Measurements from ENCODE around the gene KIF18B. TPM values are rescaled to one million over a fixed set of nuclear protein-coding genes. Genes with fewer than 3 reads are reported as not detected.
A peak's percentile ranks its signal among the peaks of the same experiment; 100 is the strongest.

KIF18B gene
- total RNA-seq, 2 experiments from 2014 or later = 107 to 109 TPM

GRCh38 chr17:44978807-44979206 lies 31.2 kb upstream of the KIF18B start:
- ChIA-PET POLR2A (no interaction called here), CTCF (interaction anchor here (1.1 to 2.6 kb wide), 4 partner anchors 15 to 200 kb away, joined by 3 to 9 read pairs (median 4); partner anchors contain the start of gene ACBD4)
- H3K9me3 Mint-ChIP-seq = no peaks in the 10 kb centered on the region
- H3K4me1 Mint-ChIP-seq = no peaks in the 10 kb centered on the region
- no peak overlapping the region for H3K27ac Mint-ChIP-seq
- H3K4me3 Mint-ChIP-seq = no peak overlapping the region
- no peaks in the 10 kb centered on the region for H3K36me3 Mint-ChIP-seq (ENCODE audit: low read depth)
- no peak for DNase-seq
- peaks cover 25% of the 10 kb centered on the region for H3K27me3 Mint-ChIP-seq

GRCh38 chr17:44977814-44978550 lies 30.4 kb upstream of the KIF18B start:
- Mint-ChIP-seq H3K9me3 (no peaks in the 10 kb centered on the region), H3K4me1 (no peaks in the 10 kb centered on the region), H3K27me3 (peaks cover 27% of the 10 kb centered on the region), H3K27ac (no peak overlapping the region), H3K4me3 (no peak overlapping the region), H3K36me3 (ENCODE audit: low read depth) (no peaks in the 10 kb centered on the region)
- ChIA-PET CTCF (interaction anchor here (1.2 to 1.7 kb wide), 3 partner anchors 16 to 44 kb away, joined by 3 to 4 read pairs (median 3); no protein-coding TSS in a partner anchor), POLR2A (no interaction called here)
- DNase-seq = no peak

- H3K4me3 Mint-ChIP-seq = no peak overlapping the region
- peaks cover 3% of the 10 kb centered on the region for H3K4me1 Mint-ChIP-seq
- H3K36me3 Mint-ChIP-seq (ENCODE audit: low read depth) = no peaks in the 10 kb centered on the region
- ChIA-PET CTCF (interaction anchor here (0.6 to 1.6 kb wide), 2 partner anchors 27 to 125 kb away, joined by 3 to 4 read pairs; no protein-coding TSS in a partner anchor), POLR2A (no interaction called here)
- H3K27me3 Mint-ChIP-seq = peaks cover 33% of the 10 kb centered on the region
- no peak overlapping the region for H3K27ac Mint-ChIP-seq
- DNase-seq = no peak
- H3K9me3 Mint-ChIP-seq = no peaks in the 10 kb centered on the region
Observed at GRCh38 chr17:44977065-44977464, 29.5 kb upstream of the KIF18B start.

- Mint-ChIP-seq H3K27me3 (peaks cover 39% of the 10 kb centered on the region), H3K27ac (no peak overlapping the region), H3K36me3 (ENCODE audit: low read depth) (no peaks in the 10 kb centered on the region), H3K4me3 (no peak overlapping the region), H3K9me3 (no peaks in the 10 kb centered on the region), H3K4me1 (peaks cover 7% of the 10 kb centered on the region)
- ChIA-PET CTCF (no interaction called here), POLR2A (no interaction called here)
- DNase-seq = no peak
Observed at GRCh38 chr17:44976206-44976605, 28.6 kb upstream of the KIF18B start.

GRCh38 chr17:44972953-44973352 lies 25.4 kb upstream of the KIF18B start:
- POLR2A ChIA-PET = no interaction called here
- Mint-ChIP-seq H3K9me3 (no peaks in the 10 kb centered on the region), H3K4me3 (no peak overlapping the region), H3K4me1 (peaks cover 26% of the 10 kb centered on the region), H3K27ac (no peak overlapping the region), H3K36me3 (ENCODE audit: low read depth) (no peaks in the 10 kb centered on the region), H3K27me3 (peaks cover 57% of the 10 kb centered on the region)
- no peak for DNase-seq
- CTCF ChIA-PET = no interaction called here

GRCh38 chr17:44971776-44972483 lies 24.4 kb upstream of the KIF18B start:
- Mint-ChIP-seq H3K36me3 (ENCODE audit: low read depth) (no peaks in the 10 kb centered on the region), H3K9me3 (no peaks in the 10 kb centered on the region), H3K27me3 (peaks cover 62% of the 10 kb centered on the region), H3K4me3 (no peak overlapping the region), H3K27ac (no peak overlapping the region), H3K4me1 (peaks cover 27% of the 10 kb centered on the region)
- CTCF ChIA-PET = interaction anchor here (0.6 to 2.5 kb wide), 5 partner anchors 9 to 1185 kb away, joined by 3 to 9 read pairs (median 4); partner anchors contain the start of gene ACBD4
- no peak for DNase-seq
- POLR2A ChIA-PET = no interaction called here

GRCh38 chr17:44970136-44970741 lies 22.7 kb upstream of the KIF18B start:
- Mint-ChIP-seq H3K4me1 (peaks cover 31% of the 10 kb centered on the region), H3K9me3 (no peaks in the 10 kb centered on the region), H3K27me3 (peaks cover 71% of the 10 kb centered on the region), H3K4me3 (peak overlapping the region; percentile 59), H3K27ac (no peak overlapping the region), H3K36me3 (ENCODE audit: low read depth) (no peaks in the 10 kb centered on the region)
- no peak for DNase-seq
- ChIA-PET POLR2A (interaction anchor here (0.6 kb wide), 1 partner anchor 1508 kb away, joined by 3 read pairs; no protein-coding TSS in a partner anchor), CTCF (interaction anchor here (0.6 to 2.5 kb wide), 5 partner anchors 10 to 165 kb away, joined by 3 to 9 read pairs (median 4); partner anchors contain the start of gene ACBD4)

GRCh38 chr17:44969144-44969780 lies 21.7 kb upstream of the KIF18B start:
- ChIA-PET POLR2A (no interaction called here), CTCF (interaction anchor here (1.1 kb wide), 1 partner anchor 11 kb away, joined by 4 read pairs; no protein-coding TSS in a partner anchor)
- DNase-seq = no peak
- Mint-ChIP-seq H3K4me1 (peaks cover 31% of the 10 kb centered on the region), H3K27me3 (peaks cover 73% of the 10 kb centered on the region), H3K36me3 (ENCODE audit: low read depth) (no peaks in the 10 kb centered on the region), H3K9me3 (no peaks in the 10 kb centered on the region), H3K4me3 (peak overlapping the region; percentile 73), H3K27ac (no peak overlapping the region)

- ChIA-PET POLR2A (no interaction called here), CTCF (interaction anchor here (0.7 to 1.5 kb wide), 3 partner anchors 10 to 58 kb away, joined by 3 to 4 read pairs (median 3); no protein-coding TSS in a partner anchor)
- Mint-ChIP-seq H3K27me3 (peaks cover 76% of the 10 kb centered on the region), H3K27ac (no peak within 1 kb of the TSS), H3K36me3 (ENCODE audit: low read depth) (no peaks in the 10 kb centered on the region), H3K4me1 (peaks cover 31% of the 10 kb centered on the region), H3K4me3 (peak within 1 kb of the TSS; percentile 73), H3K9me3 (no peaks in the 10 kb centered on the region)
- DNase-seq = peak; percentile 87
Observed at GRCh38 chr17:44968225-44969143, 20.9 kb upstream of the KIF18B start, which contains the start of gene C1QL1. Gene C1QL1, minus strand, starts transcription at chr17:44968303. Its CDS starts 255 bp downstream, at chr17:44968048.

- DNase-seq = no peak
- ChIA-PET POLR2A (no interaction called here), CTCF (interaction anchor here (0.7 to 1.5 kb wide), 2 partner anchors 25 to 57 kb away, joined by 3 read pairs; no protein-coding TSS in a partner anchor)
- Mint-ChIP-seq H3K4me1 (peaks cover 31% of the 10 kb centered on the region), H3K4me3 (no peak overlapping the region), H3K36me3 (ENCODE audit: low read depth) (no peaks in the 10 kb centered on the region), H3K9me3 (no peaks in the 10 kb centered on the region), H3K27me3 (peaks cover 78% of the 10 kb centered on the region), H3K27ac (no peak overlapping the region)
Observed at GRCh38 chr17:44967907-44968224, 20.3 kb upstream of the KIF18B start.

GRCh38 chr17:44967026-44967906 lies 19.7 kb upstream of the KIF18B start:
- Mint-ChIP-seq H3K36me3 (ENCODE audit: low read depth) (no peaks in the 10 kb centered on the region), H3K9me3 (no peaks in the 10 kb centered on the region), H3K4me3 (no peak overlapping the region), H3K27ac (no peak overlapping the region), H3K27me3 (peaks cover 75% of the 10 kb centered on the region), H3K4me1 (peaks cover 29% of the 10 kb centered on the region)
- no peak for DNase-seq
- ChIA-PET CTCF (interaction anchor here (1.5 kb wide), 1 partner anchor 56 kb away, joined by 3 read pairs; no protein-coding TSS in a partner anchor), POLR2A (no interaction called here)

Measured in activated CD4-positive, alpha-beta T cell treated with anti-CD3 and anti-CD28 coated beads, Interleukin-2, amount 10 ng/mL, durations not matched to agents 7 days and 5 days (primary cell).